Body of pancreas (tissue), 4 donors: ENCODE results near the gene SLC18B1.

ENCODE experiments used
- POLR2A ChIP-seq, 3 donors: fragments of 450-650 bp; IDR thresholded peaks; one replicate each; pipeline ENCODE4 v1.6.1; 2016; ENCODE audit warnings: antibody characterized with exemption in 3 of 3, mild to moderate bottlenecking in 2 of 3
- TF ChIP-seq, protein P1 (sequence below), 7 experiments: fragments of 450-650 bp in 4 of 7; fragments of 200-600 bp in 3 of 7; sonication (generic) in 3 of 7; IDR thresholded peaks; one replicate each; pipeline ENCODE4 v1.5.1; 2016 to 2019; ENCODE audit warnings: antibody characterized with exemption in 7 of 7

DNA sequence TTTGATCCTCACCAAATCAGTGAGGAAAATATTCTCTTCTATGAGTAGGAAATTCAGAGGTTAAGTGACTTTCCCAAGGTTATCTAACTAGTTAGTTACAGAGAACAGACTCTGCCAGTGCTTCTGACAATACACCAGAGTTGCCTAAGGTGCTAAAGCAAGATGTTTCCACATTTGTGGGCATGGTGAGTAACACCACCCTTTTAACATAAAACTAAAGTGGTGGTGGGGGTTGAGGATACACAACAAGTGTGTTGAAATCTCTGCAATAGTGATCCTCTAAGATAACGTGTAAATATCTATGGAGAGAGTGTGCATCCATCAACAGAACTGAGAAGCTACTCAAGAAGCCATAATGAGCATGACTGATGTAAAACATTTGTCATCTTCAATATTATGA lies 52.4 kb downstream of the SLC18B1 start:
- TF ChIP-seq, protein P1, sequence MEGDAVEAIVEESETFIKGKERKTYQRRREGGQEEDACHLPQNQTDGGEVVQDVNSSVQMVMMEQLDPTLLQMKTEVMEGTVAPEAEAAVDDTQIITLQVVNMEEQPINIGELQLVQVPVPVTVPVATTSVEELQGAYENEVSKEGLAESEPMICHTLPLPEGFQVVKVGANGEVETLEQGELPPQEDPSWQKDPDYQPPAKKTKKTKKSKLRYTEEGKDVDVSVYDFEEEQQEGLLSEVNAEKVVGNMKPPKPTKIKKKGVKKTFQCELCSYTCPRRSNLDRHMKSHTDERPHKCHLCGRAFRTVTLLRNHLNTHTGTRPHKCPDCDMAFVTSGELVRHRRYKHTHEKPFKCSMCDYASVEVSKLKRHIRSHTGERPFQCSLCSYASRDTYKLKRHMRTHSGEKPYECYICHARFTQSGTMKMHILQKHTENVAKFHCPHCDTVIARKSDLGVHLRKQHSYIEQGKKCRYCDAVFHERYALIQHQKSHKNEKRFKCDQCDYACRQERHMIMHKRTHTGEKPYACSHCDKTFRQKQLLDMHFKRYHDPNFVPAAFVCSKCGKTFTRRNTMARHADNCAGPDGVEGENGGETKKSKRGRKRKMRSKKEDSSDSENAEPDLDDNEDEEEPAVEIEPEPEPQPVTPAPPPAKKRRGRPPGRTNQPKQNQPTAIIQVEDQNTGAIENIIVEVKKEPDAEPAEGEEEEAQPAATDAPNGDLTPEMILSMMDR (IDR thresholded peaks at IDR 0.05), result no peak
- TF ChIP-seq POLR2A (IDR thresholded peaks at IDR 0.05), result no peak
